ENCODE measurements around the gene FNBP1.

DNA sequence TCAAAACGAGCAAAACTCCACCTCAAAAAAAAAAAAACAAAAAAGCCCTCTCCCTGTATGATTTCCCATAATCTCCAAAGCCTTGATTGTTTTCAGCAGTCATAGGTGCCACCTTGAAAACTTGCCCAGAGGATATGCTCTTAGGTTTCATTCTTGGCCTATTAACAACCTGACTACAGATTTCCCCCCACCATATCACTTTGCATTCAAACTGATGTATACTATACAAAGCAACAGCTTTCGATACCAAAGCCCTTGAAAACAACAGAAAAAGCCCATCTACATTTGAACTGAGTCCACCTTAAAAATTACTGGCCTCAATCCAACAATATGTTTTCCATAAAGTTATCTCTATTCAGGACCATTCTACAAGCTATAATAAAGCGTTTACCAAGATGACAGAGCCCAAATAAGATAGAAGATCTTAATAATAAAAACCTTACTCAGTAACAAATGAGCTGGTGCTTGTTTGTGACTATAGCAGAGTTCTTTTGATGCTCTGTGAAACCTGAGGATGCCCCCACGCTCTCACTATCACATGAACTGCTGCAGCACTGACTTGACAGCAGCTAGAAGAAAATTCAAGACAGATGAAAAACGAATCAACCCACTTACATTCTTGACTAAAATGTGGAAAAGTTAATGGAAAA lies 44.4 kb downstream of the FNBP1 start:
- TF ChIP-seq, protein P1, sequence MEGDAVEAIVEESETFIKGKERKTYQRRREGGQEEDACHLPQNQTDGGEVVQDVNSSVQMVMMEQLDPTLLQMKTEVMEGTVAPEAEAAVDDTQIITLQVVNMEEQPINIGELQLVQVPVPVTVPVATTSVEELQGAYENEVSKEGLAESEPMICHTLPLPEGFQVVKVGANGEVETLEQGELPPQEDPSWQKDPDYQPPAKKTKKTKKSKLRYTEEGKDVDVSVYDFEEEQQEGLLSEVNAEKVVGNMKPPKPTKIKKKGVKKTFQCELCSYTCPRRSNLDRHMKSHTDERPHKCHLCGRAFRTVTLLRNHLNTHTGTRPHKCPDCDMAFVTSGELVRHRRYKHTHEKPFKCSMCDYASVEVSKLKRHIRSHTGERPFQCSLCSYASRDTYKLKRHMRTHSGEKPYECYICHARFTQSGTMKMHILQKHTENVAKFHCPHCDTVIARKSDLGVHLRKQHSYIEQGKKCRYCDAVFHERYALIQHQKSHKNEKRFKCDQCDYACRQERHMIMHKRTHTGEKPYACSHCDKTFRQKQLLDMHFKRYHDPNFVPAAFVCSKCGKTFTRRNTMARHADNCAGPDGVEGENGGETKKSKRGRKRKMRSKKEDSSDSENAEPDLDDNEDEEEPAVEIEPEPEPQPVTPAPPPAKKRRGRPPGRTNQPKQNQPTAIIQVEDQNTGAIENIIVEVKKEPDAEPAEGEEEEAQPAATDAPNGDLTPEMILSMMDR (IDR thresholded peaks at IDR 0.05) = no peak
- TF ChIP-seq POLR2AphosphoS5 (IDR thresholded peaks at IDR 0.05; ENCODE audit: low read depth, low read length) (no peak), REST (IDR thresholded peaks at IDR 0.05; ENCODE audit: insufficient read depth in 1 of 2, low read depth in 2 of 2, low read length in 1 of 2) (no peak), SIN3A (IDR thresholded peaks at IDR 0.05; ENCODE audit: borderline replicate concordance, insufficient read depth, low read depth, low read length) (no peak), TCF7L2 (IDR thresholded peaks at IDR 0.05; ENCODE audit: low read depth, low read length) (no peak)
